AG04449 (cell line): ENCODE data around the gene JPH3.
"Not testable (repeated sequence)": the region's sequence is repeated elsewhere in the genome, so short reads cannot be mapped to it uniquely, and the experiment has no call there.

Experiments used
- CTCF ChIA-PET: fragments of 350-600 bp; formaldehyde crosslinking; extraction: SDS; loops from one replicate; lab custom pipeline; 2021; ENCODE audit warnings: antibody characterized with exemption; lab: Yijun Ruan, JAX
- POLR2A ChIA-PET: fragments of 400-600, 350-600 bp; formaldehyde crosslinking; extraction: SDS; loops from one replicate; lab custom pipeline; 2020; ENCODE audit warnings: antibody characterized with exemption, inconsistent platforms; lab: Yijun Ruan, JAX
- DNase-seq: peaks from one replicate; pipeline ENCODE4 v3.0.0-alpha.2; 2010; ENCODE audit warnings: low read depth, low spot score
- H3K4me3 ChIP-seq: 2 replicates; pipeline ENCODE4 v1.5.1; 2011; ENCODE audit warnings: low read depth, mild to moderate bottlenecking, control low read depth, low read length
- TF ChIP-seq, protein P1 (sequence below): IDR thresholded peaks from one replicate; pipeline ENCODE4 v1.5.1; 2011; ENCODE audit warnings: mild to moderate bottlenecking, moderate library complexity, low read length, control low read depth, inconsistent platforms; ENCODE audit not compliant: insufficient read depth; ENCODE audit errors: missing control alignments

Gene JPH3

DNA sequence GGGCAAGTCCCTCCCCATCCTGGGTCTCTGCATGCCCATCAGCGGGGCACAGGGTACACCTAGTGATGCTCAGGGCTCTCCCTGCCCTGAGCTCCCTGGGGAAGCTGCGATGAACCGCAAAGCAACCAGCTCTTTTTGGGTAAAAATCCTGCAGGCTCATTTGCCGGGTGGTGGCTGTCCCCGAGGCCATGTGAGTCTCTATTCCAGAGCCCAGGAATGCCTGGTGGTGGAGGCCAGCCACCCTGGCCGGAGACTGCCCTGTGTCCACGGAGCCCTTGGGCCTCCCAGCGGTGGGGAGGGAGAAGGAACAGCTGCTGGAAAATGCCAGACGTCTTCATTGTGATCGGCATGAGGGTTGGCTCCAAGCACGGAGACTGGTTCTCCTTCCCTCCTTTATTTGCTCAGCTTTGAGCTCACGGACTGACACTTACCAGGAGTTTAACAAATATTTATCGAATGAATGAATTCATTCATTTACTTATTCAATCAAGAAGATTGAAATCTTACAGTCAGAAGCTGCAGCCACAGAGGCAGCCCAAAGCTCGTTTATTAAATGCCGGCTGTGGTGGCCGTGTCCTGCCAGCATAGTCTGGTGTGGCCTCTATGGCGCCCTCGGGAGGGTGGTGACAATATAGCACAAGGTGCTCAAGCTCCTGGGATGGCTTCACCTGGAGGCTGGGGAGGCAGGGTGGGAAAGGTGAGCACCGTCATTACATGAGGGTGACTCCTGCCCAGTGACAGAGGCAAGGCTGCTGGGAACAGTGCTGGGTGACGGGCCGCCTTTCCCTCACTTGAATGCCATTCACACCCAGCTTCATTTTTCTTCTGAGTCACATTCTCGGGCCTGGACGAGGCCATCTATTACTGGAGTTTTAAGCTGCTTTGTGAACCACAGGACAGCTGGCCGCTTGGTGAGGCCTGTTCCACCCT, 31.1 kb upstream of the JPH3 start:
- H3K4me3 ChIP-seq = no peak overlapping the region
- POLR2A ChIA-PET = interaction anchor here (0.8 to 1.0 kb wide), 2 partner anchors 32 to 96 kb away, joined by 3 read pairs; no protein-coding TSS in a partner anchor
- CTCF ChIA-PET = interaction anchor here (0.7 to 4.9 kb wide), 15 partner anchors 8 to 198 kb away, joined by 3 to 41 read pairs (median 5); no protein-coding TSS in a partner anchor
- TF ChIP-seq, protein P1, sequence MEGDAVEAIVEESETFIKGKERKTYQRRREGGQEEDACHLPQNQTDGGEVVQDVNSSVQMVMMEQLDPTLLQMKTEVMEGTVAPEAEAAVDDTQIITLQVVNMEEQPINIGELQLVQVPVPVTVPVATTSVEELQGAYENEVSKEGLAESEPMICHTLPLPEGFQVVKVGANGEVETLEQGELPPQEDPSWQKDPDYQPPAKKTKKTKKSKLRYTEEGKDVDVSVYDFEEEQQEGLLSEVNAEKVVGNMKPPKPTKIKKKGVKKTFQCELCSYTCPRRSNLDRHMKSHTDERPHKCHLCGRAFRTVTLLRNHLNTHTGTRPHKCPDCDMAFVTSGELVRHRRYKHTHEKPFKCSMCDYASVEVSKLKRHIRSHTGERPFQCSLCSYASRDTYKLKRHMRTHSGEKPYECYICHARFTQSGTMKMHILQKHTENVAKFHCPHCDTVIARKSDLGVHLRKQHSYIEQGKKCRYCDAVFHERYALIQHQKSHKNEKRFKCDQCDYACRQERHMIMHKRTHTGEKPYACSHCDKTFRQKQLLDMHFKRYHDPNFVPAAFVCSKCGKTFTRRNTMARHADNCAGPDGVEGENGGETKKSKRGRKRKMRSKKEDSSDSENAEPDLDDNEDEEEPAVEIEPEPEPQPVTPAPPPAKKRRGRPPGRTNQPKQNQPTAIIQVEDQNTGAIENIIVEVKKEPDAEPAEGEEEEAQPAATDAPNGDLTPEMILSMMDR = peak; percentile 49
- DNase-seq = no peak

DNA sequence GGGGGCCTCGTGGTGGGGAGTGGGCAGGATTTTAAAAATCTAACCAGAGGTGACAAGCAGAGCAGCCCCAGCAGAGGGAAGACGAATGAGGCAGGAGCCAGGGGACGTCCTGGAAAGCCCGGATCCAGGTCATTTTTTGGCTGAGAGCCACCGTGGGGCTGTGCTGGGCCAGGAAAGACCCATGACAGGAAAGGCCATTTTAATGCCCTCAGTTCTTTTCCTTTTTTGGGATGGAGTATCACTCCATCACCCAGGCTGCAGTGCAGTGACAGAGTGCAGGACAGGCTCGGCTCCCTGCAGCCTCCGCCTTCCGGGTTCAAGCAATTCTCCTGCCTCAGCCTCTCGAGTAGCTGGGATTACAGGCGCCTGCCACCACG, 30.5 kb upstream of the JPH3 start:
- no peak overlapping the region for H3K4me3 ChIP-seq
- DNase-seq = no peak
- TF ChIP-seq, protein P1 = no peak
- ChIA-PET CTCF (interaction anchor here (0.9 to 4.9 kb wide), 7 partner anchors 10 to 197 kb away, joined by 3 to 41 read pairs (median 5); no protein-coding TSS in a partner anchor), POLR2A (interaction anchor here (1.0 kb wide), 1 partner anchor 33 kb away, joined by 3 read pairs; no protein-coding TSS in a partner anchor)

DNA sequence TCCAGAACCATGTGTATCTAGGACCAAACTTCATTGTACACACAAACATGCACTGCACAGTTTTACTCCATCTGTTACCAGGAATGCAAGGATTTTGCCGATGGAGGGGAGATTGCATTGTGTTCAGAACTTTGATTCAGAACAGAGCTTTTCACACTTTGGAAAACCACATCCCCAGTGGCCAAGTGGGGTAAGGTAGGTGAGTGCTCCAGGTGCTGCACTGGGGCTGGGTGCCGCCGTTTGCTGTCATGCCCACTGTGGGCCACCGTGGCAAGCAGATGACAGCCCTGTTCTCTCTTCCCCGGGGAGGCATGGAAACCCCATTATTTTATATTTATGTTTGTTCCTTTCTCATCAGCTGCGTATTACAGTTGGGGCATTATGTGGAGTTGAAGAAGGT, 29.3 kb upstream of the JPH3 start:
- POLR2A ChIA-PET = no interaction called here
- CTCF ChIA-PET = interaction anchor here (0.8 to 4.9 kb wide), 4 partner anchors 9 to 155 kb away, joined by 3 to 41 read pairs (median 4); no protein-coding TSS in a partner anchor
- no peak for DNase-seq
- H3K4me3 ChIP-seq = no peak overlapping the region
- TF ChIP-seq, protein P1 = no peak

DNA sequence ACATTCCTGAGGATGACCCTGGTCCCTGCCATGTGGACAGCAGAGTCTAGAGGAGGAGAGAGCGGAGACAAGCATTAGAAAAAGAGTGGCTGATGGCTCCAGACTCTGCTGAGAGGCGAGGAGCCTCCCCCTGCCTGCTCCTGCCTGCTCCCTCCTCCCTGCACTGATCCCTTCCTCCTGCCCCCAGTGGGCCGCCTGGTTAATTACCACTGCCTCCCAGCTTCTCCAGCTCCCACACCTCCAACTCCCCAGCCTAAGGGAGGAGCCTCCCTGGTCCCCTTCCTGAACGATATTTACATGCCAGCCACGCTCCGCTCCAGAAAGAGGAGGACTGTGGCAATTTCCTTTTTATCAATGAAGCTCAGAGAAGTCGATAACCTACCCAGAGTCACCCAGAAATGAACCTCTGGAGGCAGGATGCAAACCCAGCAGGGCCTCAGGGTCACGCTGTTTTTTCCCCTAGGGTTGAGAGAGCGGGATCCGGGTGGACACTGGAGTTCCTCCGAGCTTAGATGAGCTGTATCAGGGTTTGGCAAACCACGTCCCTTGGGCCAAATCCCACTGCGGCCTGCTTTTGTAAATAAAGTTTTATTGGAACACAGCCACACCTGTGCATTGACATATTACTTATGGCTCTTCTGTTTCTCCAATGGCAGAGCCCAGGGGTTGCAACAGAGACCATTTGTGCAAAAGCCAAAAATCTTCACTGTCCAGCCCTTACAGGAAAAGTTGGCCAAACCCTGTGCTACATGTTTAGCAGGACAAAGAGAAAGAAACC, 27.1 kb upstream of the JPH3 start:
- TF ChIP-seq, protein P1 = no peak
- H3K4me3 ChIP-seq = no peak overlapping the region
- POLR2A ChIA-PET = no interaction called here
- CTCF ChIA-PET = interaction anchor here (0.8 kb wide), 1 partner anchor 158 kb away, joined by 3 read pairs; no protein-coding TSS in a partner anchor
- DNase-seq = no peak

DNA sequence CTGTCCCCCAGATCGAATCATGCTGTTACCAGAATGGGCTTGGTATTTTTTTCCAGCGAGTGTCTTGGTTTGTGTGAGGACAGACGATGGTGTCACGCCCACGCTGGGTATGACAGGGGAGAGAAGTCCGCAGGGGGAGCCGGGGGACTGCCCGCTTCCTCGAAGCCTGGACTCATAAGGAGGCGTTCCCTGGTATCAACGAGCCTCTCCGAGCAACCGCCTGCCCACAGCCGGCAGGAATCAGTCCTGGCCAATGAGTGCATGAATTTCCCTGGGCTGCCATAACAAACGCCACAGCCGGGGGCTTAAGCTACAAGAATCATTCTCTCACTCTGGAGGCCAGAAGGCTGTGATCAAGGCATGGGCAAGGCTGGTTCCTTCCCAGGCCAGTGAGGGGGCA, 26.1 kb upstream of the JPH3 start:
- CTCF ChIA-PET = no interaction called here
- TF ChIP-seq, protein P1 = no peak
- H3K4me3 ChIP-seq = no peak overlapping the region
- DNase-seq = no peak
- POLR2A ChIA-PET = no interaction called here

DNA sequence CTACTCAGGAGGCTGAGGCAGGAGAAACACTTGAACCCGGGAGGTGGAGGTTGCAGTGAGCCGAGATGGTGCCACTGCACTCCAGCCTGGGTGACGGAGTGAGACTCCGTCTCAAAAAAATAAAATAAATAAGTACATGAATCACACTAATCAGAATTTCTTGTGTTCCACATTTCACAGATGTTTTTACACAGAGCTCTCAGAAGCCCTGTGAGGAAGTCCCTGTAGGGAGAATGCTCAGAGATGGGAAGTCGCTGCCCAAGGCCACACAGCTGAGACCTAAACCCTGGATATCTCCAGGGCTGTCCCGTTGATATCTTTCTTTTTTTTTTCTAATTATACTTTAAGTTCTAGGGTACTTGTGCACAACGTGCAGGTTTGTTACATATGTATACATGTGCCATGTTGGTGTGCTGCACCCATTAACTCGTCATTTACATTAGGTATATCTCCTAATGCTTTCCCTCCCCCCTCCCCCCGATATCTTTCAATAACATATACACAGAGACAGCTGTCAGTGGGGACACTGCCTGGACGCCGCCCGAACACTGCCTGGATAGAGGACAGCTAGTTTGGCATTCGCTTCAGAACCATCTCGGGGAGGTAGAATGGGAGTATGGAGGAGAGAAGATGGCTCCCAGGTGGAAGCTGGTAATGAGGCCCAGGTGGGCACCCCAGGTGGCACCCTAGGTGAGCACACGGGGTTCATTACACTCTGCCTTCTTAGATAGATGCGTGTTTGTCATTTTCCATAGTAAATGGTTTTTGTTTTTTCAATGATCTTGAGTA, 24.0 kb upstream of the JPH3 start:
- DNase-seq, H3K4me3 ChIP-seq, POLR2A ChIA-PET: not testable (repeated sequence)
- CTCF ChIA-PET = interaction anchor here (0.7 to 1.5 kb wide), 3 partner anchors 8 to 58 kb away, joined by 3 to 5 read pairs (median 4); no protein-coding TSS in a partner anchor
